Erythroblast (primary cell): Measurements from ENCODE around the gene LZTS2.

Source experiments
- GATA1 ChIP-seq: IDR thresholded peaks from 2 replicates; pipeline ENCODE4 v1.6.1; 2011; ENCODE audit warnings: low read depth, mild to moderate bottlenecking, control low read depth, low read length, moderate library complexity
- POLR2A ChIP-seq: IDR thresholded peaks from 2 replicates; pipeline ENCODE4 v1.6.1; 2011; ENCODE audit warnings: mild to moderate bottlenecking, low read length

GRCh38 chr10:101040851-101041250 is 41.2 kb downstream of the LZTS2 start:
- TF ChIP-seq POLR2A: no peak
- TF ChIP-seq GATA1: no peak
